ENCODE measurements around the gene ZNF507. TPM values are rescaled to one million over a fixed set of nuclear protein-coding genes. Genes with fewer than 3 reads are reported as not detected.

The ZNF507 gene
- total RNA-seq, 1 donor from 2014 or later, result 17.7 TPM

DNA sequence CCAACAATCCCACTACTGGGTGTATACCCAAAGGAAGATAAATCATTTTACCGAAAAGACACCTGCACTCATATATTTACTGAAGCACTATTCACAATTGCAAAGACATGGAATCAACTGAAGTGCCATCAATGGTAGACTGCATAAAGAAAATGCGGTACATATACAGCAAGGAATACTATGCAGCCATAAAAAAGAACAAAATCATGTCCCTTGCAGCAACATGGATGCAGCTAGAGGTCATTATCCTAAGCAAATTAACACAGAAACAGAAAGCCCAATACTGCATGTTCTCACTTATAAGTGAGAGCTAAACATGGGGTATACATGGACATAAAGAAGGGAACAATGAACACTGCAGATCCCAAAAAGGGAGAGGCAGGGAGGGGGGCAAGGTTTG, 2.7 kb upstream of the ZNF507 start:
- Histone ChIP-seq H3K36me3 (peaks cover under 1% of the 10 kb centered on the region), H3K27me3 (ENCODE audit: low read depth) (no peaks in the 10 kb centered on the region), H3K9me3 (replicated peaks) (no peaks in the 10 kb centered on the region), H3K4me3 (no peak overlapping the region), H3K4me1 (peaks cover 26% of the 10 kb centered on the region), H3K27ac (replicated peaks) (no peak overlapping the region)
- TF ChIP-seq, protein P1, sequence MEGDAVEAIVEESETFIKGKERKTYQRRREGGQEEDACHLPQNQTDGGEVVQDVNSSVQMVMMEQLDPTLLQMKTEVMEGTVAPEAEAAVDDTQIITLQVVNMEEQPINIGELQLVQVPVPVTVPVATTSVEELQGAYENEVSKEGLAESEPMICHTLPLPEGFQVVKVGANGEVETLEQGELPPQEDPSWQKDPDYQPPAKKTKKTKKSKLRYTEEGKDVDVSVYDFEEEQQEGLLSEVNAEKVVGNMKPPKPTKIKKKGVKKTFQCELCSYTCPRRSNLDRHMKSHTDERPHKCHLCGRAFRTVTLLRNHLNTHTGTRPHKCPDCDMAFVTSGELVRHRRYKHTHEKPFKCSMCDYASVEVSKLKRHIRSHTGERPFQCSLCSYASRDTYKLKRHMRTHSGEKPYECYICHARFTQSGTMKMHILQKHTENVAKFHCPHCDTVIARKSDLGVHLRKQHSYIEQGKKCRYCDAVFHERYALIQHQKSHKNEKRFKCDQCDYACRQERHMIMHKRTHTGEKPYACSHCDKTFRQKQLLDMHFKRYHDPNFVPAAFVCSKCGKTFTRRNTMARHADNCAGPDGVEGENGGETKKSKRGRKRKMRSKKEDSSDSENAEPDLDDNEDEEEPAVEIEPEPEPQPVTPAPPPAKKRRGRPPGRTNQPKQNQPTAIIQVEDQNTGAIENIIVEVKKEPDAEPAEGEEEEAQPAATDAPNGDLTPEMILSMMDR (IDR thresholded peaks at IDR 0.05; ENCODE audit: borderline replicate concordance), result no peak
- intact Hi-C loops (cut with micrococcal nuclease), result no loop called here
- no peak for DNase-seq

DNA sequence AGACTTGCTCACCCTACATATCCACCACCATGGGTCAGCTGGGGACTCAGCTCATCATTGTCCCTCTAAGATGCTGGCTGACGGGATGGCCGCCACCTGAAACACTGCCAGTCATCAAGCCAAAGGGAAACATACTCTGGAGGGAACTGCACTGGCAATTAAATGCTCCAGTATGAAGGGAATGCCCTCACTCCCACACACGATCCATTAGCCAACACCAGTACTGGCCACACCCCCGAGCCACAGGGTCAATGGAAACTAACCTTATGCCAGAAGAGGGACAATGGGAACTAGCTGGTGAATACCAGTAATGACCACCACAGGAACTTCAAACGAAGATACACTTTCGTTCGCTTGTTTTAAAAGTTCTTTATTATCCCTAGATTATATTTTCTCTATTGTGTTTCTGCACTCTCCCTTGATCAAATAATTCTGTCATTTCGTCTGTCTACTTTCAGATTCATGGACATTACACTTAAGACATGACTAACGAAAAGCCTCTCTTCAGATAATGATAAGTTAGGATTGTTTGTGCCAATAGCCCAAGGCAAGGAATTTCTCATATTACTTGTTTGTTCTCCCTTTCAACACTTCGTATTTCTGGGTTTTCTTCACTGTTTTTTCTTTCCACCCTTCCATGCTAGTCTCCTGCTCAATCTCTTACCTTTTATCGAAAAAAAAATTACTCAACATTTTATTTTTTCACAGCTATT, 1.7 kb upstream of the ZNF507 start:
- Histone ChIP-seq H3K4me1 (peaks cover 36% of the 10 kb centered on the region), H3K27ac (replicated peaks) (no peak overlapping the region), H3K27me3 (ENCODE audit: low read depth) (no peaks in the 10 kb centered on the region), H3K9me3 (replicated peaks) (no peaks in the 10 kb centered on the region), H3K36me3 (peaks cover 10% of the 10 kb centered on the region), H3K4me3 (no peak overlapping the region)
- no peak for DNase-seq
- TF ChIP-seq, protein P1 (IDR thresholded peaks at IDR 0.05; ENCODE audit: borderline replicate concordance), result no peak
- intact Hi-C loops (cut with micrococcal nuclease), result no loop called here

DNA sequence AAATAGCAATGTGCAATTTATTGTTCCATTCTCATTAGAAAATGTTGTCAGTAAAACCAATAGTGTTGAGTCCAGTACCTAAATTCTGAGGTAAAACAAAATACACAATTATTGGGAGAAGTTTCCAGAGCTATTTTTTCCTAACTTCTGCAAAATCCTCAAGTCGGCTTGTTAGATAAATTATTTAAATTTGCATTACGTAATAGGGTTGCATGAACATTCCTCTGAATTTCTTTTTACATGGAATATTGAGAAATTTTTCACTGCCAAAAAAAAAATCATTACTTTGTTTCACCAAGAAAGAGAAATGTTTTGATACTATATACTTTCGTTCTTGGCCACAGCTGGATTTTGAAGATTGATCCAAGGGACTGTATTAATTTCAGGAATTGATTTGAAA, 1.5 kb downstream of the ZNF507 start:
- peaks cover 65% of the 10 kb centered on the region for H3K4me1 ChIP-seq
- intact Hi-C loops (cut with micrococcal nuclease), result no loop called here
- no peak for DNase-seq
- peak overlapping the region; percentile 99 for H3K4me3 ChIP-seq
- TF ChIP-seq, protein P1 (IDR thresholded peaks at IDR 0.05; ENCODE audit: borderline replicate concordance), result no peak
- no peaks in the 10 kb centered on the region for H3K27me3 ChIP-seq (ENCODE audit: low read depth)
- peak overlapping the region; percentile 90 for H3K27ac ChIP-seq (replicated peaks)
- H3K36me3 ChIP-seq, result peaks cover 25% of the 10 kb centered on the region
- H3K9me3 ChIP-seq (replicated peaks), result no peaks in the 10 kb centered on the region

DNA sequence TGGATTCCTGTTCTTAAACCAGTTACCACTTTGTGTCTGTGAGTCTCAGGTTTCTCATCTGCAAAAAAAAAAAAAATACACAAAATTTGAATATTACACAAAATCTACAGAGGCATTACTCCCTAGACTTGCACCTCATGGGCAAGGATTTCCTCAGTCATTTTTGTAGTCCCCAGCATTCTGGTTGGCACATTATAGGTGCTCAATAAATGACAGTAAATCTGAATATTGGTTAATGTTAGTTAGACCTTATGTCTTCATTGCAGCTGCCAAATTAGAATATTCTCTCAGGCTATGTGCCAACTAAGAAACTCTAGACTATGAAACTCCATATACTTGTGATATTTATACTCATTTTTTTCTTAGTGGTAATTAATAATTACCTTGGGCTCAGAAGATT, 2.2 kb downstream of the ZNF507 start:
- Histone ChIP-seq H3K4me3 (peak overlapping the region; percentile 99), H3K4me1 (peaks cover 70% of the 10 kb centered on the region), H3K36me3 (peaks cover 29% of the 10 kb centered on the region), H3K27me3 (ENCODE audit: low read depth) (no peaks in the 10 kb centered on the region), H3K9me3 (replicated peaks) (no peaks in the 10 kb centered on the region), H3K27ac (replicated peaks) (no peak overlapping the region)
- no peak for DNase-seq
- intact Hi-C loops (cut with micrococcal nuclease), result no loop called here
- TF ChIP-seq, protein P1 (IDR thresholded peaks at IDR 0.05; ENCODE audit: borderline replicate concordance), result no peak

DNA sequence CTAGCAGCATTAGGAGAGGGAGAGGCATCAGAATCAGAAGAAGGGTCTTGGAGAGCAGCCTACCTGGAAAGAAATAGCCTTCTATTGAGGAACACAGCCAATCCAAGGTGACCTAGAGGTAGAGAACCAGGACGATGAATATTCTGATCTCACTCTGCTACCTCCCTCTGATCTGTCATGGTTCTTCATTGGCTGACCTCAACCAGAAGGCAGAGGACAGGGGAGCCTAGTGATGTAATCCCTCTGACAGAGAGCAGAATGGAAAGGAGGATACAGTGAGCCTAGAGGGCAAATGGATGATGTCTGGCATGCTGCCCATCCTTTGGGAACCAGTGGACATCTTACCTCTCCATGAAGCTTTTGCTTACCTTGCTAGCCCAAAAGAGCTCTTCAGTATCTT, 3.6 kb downstream of the ZNF507 start:
- peaks cover 44% of the 10 kb centered on the region for H3K36me3 ChIP-seq
- peak overlapping the region; percentile 2 for H3K4me3 ChIP-seq
- TF ChIP-seq, protein P1 (IDR thresholded peaks at IDR 0.05; ENCODE audit: borderline replicate concordance), result no peak
- H3K9me3 ChIP-seq (replicated peaks), result no peaks in the 10 kb centered on the region
- peak overlapping the region; percentile 54 for H3K27ac ChIP-seq (replicated peaks)
- no peaks in the 10 kb centered on the region for H3K27me3 ChIP-seq (ENCODE audit: low read depth)
- peaks cover 70% of the 10 kb centered on the region for H3K4me1 ChIP-seq
- DNase-seq, result no peak
- intact Hi-C loops (cut with micrococcal nuclease), result no loop called here

Measured in left ventricle myocardium inferior (tissue), 1 donor.